Adrenal gland (tissue), 5 donors: ENCODE measurements around the gene MAN1A1.

Experiments used
- POLR2A ChIP-seq, 2 donors: fragments of 450-650 bp; IDR thresholded peaks; one replicate each; pipeline ENCODE4 v1.6.1; 2017; ENCODE audit warnings: antibody characterized with exemption in 2 of 2, mild to moderate bottlenecking in 2 of 2, moderate library complexity in 1 of 2
- TF ChIP-seq, protein P1 (sequence below), 6 experiments: fragments of 450-650 bp in 4 of 6; fragments of 200-600 bp in 2 of 6; sonication (generic) in 1 of 6; IDR thresholded peaks; 1 replicate in 5 of 6; 2 replicates in 1 of 6; pipeline versions ENCODE4 v1.5.1 to v1.8.0; 2016 to 2021; ENCODE audit warnings: antibody characterized with exemption in 6 of 6, mild to moderate bottlenecking in 2 of 6, moderate library complexity in 1 of 6
- donor health status: DM: no; HTN: no; CAD: no.

DNA sequence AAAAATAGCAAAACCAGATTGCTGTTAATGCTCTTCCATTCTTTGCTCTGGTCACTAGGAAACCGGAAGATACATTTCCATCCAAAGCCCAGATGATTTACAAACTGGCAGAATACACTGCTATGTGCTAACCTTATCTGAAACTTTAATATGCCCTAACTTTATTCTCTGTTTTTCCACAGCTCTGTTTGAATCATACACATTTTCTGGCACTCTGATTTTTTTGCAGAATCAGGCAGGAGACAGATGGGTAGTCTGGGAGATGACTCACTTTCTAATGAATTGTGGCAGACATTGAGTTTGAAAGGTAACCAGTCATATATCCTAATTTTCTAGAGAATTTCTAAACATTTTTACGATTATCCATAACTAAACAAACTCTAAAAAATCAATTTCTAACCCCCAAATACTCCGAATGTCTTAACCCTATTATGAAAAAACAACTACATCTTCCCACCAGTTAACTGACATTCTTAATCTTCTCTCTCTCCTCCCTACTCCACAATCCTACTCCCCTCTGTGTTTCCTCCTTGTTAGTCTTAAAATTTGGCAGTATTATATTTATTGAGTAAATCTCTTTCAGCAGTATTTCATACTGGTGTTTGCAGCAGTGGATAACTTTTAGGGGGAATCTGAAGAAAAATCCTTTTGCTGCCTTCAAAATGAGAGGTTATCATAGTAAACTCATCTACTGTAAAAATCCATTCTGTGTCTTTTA, 63.5 kb downstream of the MAN1A1 start:
- TF ChIP-seq POLR2A (IDR thresholded peaks at IDR 0.05) = no peak
- TF ChIP-seq, protein P1, sequence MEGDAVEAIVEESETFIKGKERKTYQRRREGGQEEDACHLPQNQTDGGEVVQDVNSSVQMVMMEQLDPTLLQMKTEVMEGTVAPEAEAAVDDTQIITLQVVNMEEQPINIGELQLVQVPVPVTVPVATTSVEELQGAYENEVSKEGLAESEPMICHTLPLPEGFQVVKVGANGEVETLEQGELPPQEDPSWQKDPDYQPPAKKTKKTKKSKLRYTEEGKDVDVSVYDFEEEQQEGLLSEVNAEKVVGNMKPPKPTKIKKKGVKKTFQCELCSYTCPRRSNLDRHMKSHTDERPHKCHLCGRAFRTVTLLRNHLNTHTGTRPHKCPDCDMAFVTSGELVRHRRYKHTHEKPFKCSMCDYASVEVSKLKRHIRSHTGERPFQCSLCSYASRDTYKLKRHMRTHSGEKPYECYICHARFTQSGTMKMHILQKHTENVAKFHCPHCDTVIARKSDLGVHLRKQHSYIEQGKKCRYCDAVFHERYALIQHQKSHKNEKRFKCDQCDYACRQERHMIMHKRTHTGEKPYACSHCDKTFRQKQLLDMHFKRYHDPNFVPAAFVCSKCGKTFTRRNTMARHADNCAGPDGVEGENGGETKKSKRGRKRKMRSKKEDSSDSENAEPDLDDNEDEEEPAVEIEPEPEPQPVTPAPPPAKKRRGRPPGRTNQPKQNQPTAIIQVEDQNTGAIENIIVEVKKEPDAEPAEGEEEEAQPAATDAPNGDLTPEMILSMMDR (IDR thresholded peaks at IDR 0.05) = no peak
